HepG2 (cell line): ENCODE data around the gene MUC6. TPM values are rescaled to one million over a fixed set of nuclear protein-coding genes. Genes with fewer than 3 reads are reported as not detected.

Source experiments
- HIC2 ChIP-seq: sonication (generic); formaldehyde crosslinking; IDR thresholded peaks from 2 replicates; pipeline ENCODE4 v1.9.0; 2022; ENCODE audit warnings: low read depth, missing genetic modification reagents
- PATZ1 ChIP-seq: sonication (generic); formaldehyde crosslinking; IDR thresholded peaks from 2 replicates; pipeline ENCODE4 v1.4.0; 2020; ENCODE audit warnings: missing genetic modification reagents
- PHF21A ChIP-seq: sonication (generic); formaldehyde crosslinking; IDR thresholded peaks from 2 replicates; pipeline ENCODE4 v1.5.0; 2020; ENCODE audit warnings: mild to moderate bottlenecking, missing genetic modification reagents
- POGZ ChIP-seq: sonication (generic); formaldehyde crosslinking; IDR thresholded peaks from 2 replicates; pipeline ENCODE4 v1.4.0; 2020; ENCODE audit warnings: mild to moderate bottlenecking, missing genetic modification reagents
- RAD21 ChIP-seq: fragments of 450-650 bp; formaldehyde crosslinking; IDR thresholded peaks from 2 replicates; pipeline ENCODE4 v1.5.0; 2020; ENCODE audit warnings: mild to moderate bottlenecking
- ZMYM3 ChIP-seq: sonication (generic); formaldehyde crosslinking; IDR thresholded peaks from 2 replicates; pipeline ENCODE4 v1.5.1; 2020; ENCODE audit warnings: mild to moderate bottlenecking, missing genetic modification reagents
- ZNF121 ChIP-seq: sonication (generic); formaldehyde crosslinking; IDR thresholded peaks from 2 replicates; pipeline ENCODE4 v1.5.0; 2020; ENCODE audit warnings: mild to moderate bottlenecking, missing genetic modification reagents
- polyA plus RNA-seq, 8 experiments: library from polyadenylated mRNA; depleted of rRNA in 3 of 8; stranded (reverse) in 7 of 8; unstranded in 1 of 8; fragments of >200 nt; fragmentation: Illumina TruSeq in 4 of 8; extraction: Trizol in 4 of 8; gene quantifications; 2 replicates each; pipeline versions ENCODE4 v1.2.1 to v1.2.3, GENCODE V29; 2011 to 2016; ENCODE audit warnings: low read depth in 4 of 8, missing spikeins in 1 of 8, mixed read lengths in 1 of 8; ENCODE audit not compliant: insufficient read depth in 1 of 8
- total RNA-seq, 5 experiments: library from RNA; depleted of rRNA; stranded (reverse); fragments of >200 nt; fragmentation: Illumina TruSeq; extraction: Trizol; gene quantifications; 2 replicates each; pipeline ENCODE4 v1.2.3, GENCODE V29; 2016; ENCODE audit warnings: low read depth in 1 of 5
- TF ChIP-seq, protein P1 (sequence below): sonication (generic); formaldehyde crosslinking; IDR thresholded peaks from 2 replicates; pipeline ENCODE4 v1.5.0; 2020; ENCODE audit warnings: mild to moderate bottlenecking, missing genetic modification reagents, moderate library complexity

Gene MUC6
- total and polyA plus RNA-seq, 2 of the 13 experiments (the other 11 are each of a cell fraction or from before 2014, with no cell fraction given), result not detected

GRCh38 chr11:1041936-1042608, 5.6 kb upstream of the MUC6 start (continued):
- TF ChIP-seq HIC2 (CRISPR knock-in tag) (peak; percentile 57; the same call in 1 of the 2 replicates), PHF21A (CRISPR knock-in tag) (0 out of 2 replicates have a peak, but pooled peaks have one; percentile 39), ZMYM3 (CRISPR knock-in tag) (no peak), POGZ (CRISPR knock-in tag) (no peak), PATZ1 (CRISPR knock-in tag) (peak; percentile 77), ZNF121 (CRISPR knock-in tag) (peak; percentile 99), RAD21 (CRISPR knock-in tag) (0 out of 2 replicates have a peak, but pooled peaks have one; percentile 23)
- TF ChIP-seq, protein P1, sequence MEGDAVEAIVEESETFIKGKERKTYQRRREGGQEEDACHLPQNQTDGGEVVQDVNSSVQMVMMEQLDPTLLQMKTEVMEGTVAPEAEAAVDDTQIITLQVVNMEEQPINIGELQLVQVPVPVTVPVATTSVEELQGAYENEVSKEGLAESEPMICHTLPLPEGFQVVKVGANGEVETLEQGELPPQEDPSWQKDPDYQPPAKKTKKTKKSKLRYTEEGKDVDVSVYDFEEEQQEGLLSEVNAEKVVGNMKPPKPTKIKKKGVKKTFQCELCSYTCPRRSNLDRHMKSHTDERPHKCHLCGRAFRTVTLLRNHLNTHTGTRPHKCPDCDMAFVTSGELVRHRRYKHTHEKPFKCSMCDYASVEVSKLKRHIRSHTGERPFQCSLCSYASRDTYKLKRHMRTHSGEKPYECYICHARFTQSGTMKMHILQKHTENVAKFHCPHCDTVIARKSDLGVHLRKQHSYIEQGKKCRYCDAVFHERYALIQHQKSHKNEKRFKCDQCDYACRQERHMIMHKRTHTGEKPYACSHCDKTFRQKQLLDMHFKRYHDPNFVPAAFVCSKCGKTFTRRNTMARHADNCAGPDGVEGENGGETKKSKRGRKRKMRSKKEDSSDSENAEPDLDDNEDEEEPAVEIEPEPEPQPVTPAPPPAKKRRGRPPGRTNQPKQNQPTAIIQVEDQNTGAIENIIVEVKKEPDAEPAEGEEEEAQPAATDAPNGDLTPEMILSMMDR, result peak; percentile 64
- TF ChIP-seq, all 625 proteins: peak for 12
